Astrocyte of the spinal cord (primary cell): ENCODE data around the gene DTL.

Experiments
- DNase-seq: peaks from one replicate; pipeline ENCODE4 v3.0.0; 2011; ENCODE audit warnings: low read depth, low spot score
- H3K4me3 ChIP-seq: 2 replicates; pipeline ENCODE4 v1.5.1; 2011; ENCODE audit warnings: low read depth, mild to moderate bottlenecking, low read length, moderate library complexity
- in situ Hi-C: cut with HindIII; loops from 2 replicates; pipeline ENCODE4 v1.10.0; 2017; ENCODE audit warnings: low sequenced_read_pairs
- TF ChIP-seq, protein P1 (sequence below): IDR thresholded peaks from 2 replicates; pipeline ENCODE4 v1.5.1; 2012; ENCODE audit warnings: low read depth, mild to moderate bottlenecking, low read length, inconsistent platforms

DTL gene

DNA sequence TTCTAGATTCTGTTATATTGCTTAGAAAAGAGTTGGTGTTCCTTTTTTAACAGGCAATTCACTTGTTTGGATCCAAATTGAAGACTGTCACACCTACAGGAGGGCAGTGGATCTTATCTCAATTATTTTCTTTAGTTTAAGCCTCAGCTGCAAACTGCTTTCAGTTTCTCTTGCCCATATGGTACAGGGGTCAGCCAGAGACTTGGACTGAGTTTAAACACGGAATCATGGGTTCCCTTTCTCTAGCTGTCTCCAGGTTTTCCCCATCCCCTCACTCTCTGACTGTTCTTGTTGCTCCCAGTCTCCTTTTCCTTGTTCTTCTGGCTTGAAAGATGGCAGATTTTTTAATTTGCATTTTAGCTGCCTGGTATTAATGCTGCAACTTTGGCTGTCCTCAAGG, 18.4 kb downstream of the DTL start:
- in situ Hi-C loops = no loop called here
- TF ChIP-seq, protein P1, sequence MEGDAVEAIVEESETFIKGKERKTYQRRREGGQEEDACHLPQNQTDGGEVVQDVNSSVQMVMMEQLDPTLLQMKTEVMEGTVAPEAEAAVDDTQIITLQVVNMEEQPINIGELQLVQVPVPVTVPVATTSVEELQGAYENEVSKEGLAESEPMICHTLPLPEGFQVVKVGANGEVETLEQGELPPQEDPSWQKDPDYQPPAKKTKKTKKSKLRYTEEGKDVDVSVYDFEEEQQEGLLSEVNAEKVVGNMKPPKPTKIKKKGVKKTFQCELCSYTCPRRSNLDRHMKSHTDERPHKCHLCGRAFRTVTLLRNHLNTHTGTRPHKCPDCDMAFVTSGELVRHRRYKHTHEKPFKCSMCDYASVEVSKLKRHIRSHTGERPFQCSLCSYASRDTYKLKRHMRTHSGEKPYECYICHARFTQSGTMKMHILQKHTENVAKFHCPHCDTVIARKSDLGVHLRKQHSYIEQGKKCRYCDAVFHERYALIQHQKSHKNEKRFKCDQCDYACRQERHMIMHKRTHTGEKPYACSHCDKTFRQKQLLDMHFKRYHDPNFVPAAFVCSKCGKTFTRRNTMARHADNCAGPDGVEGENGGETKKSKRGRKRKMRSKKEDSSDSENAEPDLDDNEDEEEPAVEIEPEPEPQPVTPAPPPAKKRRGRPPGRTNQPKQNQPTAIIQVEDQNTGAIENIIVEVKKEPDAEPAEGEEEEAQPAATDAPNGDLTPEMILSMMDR = no peak
- no peak overlapping the region for H3K4me3 ChIP-seq
- no peak for DNase-seq

DNA sequence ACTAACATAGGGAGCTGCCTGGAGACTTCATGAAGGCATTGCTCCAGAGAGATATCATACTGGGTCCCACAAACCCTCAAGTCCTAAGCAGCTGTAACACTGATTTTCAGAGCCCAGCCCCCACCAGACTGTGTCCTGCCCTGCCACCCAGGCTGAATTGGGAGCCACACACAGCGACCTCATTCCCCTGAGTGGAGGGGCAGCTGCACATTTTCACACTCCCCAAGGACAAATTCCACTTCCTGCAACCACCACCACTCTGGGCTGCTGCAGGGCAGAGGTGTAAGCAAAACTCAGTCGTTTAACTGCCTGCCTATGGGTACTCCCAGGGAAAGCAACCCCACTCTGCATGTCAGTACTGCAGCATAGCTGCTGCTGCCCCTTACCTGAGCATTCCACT, 19.8 kb downstream of the DTL start:
- in situ Hi-C loops = no loop called here

DNA sequence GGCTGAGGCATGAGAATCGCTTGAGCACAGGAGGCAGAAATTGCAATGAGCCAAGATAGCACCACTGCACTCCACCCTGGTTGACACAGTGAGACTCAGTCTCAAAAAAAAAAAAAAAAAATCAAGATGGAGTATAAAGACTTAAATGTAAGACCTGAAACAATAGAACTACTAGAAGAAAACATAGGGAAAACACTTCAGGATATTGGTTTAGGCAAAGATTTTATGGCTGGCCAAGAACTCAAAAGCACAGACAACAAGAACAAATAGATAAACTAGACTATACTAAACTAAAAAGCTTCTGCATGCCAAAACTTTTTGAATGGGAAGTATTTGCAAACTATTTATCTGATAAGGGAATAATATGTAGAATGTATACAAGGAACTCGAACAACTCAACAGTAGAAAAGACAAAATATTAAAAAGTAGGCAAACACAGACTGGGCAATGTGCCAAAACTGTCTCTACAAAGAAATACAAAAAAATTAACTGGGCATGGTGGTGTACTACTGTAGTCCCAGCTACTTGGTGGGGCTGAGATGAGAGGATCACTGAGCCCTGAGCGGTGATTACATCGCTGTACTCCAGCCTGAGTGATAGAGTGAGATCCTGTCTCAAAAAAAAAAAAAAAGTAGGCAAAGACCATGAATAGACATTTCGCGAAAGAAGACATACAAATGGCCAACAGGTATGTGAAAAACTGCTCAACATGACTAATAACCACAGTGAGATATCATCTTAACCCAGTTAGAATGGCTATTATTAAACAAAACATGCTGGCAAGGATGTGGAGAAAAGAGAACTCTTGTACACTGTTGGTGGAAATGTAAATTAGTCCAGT, 25.3 kb downstream of the DTL start:
- no peak for DNase-seq
- in situ Hi-C loops = no loop called here
- no peak overlapping the region for H3K4me3 ChIP-seq
- TF ChIP-seq, protein P1 = no peak

More for the DNA sequence above, 19.8 kb downstream of the DTL start:
- H3K4me3 ChIP-seq = no peak overlapping the region
- TF ChIP-seq, protein P1 = no peak
- DNase-seq = no peak

DNA sequence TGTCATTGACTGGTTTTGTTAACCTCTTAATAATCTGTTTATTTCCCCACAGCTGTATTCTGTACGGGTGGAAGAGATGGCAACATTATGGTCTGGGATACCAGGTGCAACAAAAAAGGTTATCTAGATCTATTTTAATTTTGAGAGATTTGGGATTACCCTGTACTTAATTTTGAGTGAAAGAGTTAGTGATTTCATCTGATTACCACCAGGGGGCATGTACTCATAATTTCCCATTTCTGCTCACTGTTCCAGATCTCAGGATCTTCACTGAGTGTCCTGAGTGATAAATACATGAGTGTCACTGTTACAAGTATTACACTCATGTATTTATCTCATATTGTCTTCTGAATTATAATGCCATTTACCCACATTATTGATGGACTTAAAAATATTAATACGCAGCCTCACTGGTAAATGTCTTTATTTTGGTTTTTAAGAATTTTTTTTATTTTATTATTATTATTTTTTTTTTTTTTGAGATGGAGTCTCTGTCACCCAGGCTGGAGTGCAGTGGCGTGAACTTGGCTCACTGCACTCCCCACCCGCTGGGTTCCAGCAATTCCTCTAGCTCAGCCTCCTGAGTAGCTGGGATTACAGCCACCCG, 27.4 kb downstream of the DTL start:
- in situ Hi-C loops = no loop called here
- TF ChIP-seq, protein P1 = peak; percentile 56
- DNase-seq = peak; percentile 53
- no peak overlapping the region for H3K4me3 ChIP-seq

DNA sequence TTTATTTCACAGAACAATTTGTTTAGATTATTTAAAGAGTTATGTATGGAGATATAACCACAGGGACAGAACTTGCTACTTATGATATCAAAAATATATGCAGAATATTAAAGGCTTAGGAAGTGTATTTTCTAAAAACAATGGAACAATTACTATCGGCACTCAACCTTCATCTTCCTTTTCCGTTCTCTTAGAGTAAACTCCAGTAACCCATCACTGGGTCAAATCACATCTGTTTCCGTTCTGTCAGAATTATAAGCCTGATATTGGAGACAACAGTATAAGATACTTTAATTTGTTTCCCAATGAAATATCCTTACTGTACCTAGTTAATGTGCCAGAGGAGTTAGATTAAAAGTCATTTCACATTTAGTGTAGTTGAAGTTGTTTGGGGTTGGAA, 32.2 kb downstream of the DTL start:
- no peak for DNase-seq
- TF ChIP-seq, protein P1 = no peak
- in situ Hi-C loops = no loop called here
- no peak overlapping the region for H3K4me3 ChIP-seq

DNA sequence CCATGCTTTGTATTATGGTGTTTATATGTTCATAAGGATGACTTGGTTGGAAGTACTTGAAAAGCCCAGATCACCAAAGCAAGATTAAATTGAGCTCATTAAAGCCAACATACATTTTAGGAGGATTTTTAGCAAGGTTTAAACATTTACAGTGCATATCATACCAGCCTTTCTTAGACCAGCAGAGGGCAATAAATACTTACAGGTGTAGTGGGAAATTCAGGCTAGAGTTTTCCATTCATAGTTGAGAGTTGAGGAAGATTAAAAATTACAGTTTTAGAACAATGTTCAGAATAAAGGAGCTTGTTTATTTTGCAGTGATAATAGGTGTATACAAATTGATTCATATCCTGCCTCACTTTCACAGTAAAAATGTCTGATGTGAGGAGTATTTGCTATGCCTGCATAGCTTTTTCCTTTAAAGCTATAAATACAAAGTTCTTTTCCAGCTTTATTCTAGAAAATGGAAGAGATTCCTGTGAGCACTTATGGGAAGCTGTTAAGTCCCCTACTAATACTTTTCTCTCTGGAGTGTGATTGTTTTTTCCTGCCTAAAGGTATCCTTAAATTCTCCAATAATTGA, 35.3 kb downstream of the DTL start:
- peak; percentile 66 for DNase-seq
- TF ChIP-seq, protein P1 = peak; percentile 74
- in situ Hi-C loops = no loop called here
- no peak overlapping the region for H3K4me3 ChIP-seq
